Uterus (tissue), 4 donors: ENCODE measurements around the gene FBXO7. TPM values are rescaled to one million over a fixed set of nuclear protein-coding genes. Genes with fewer than 3 reads are reported as not detected.

Experiments used
- DNase-seq, 2 donors: peaks; one replicate each; pipeline ENCODE4 v3.0.0-alpha.2; 2019 to 2020
- H3K27ac ChIP-seq, 2 donors: fragments of 200-600 bp; sonication (generic); 1 replicate in 1 of 2; 2 replicates in 1 of 2; pipeline ENCODE4 v1.5.1; 2016 to 2018
- H3K27me3 ChIP-seq, 2 donors: fragments of 200-600 bp; sonication (generic); one replicate each; pipeline ENCODE4 v1.5.1; 2018 to 2019; ENCODE audit warnings: control low read depth in 1 of 2
- H3K36me3 ChIP-seq, 2 donors: fragments of 200-600 bp; sonication (generic); one replicate each; pipeline ENCODE4 v1.5.1; 2019; ENCODE audit warnings: control low read depth in 1 of 2
- H3K4me1 ChIP-seq, 2 donors: fragments of 200-600 bp; sonication (generic); one replicate each; pipeline ENCODE4 v1.5.1; 2018 to 2019; ENCODE audit warnings: control low read depth in 1 of 2
- H3K4me3 ChIP-seq, 2 donors: fragments of 200-600 bp; sonication (generic); 1 replicate in 1 of 2; 2 replicates in 1 of 2; pipeline ENCODE4 v1.5.1; 2018 to 2019; ENCODE audit warnings: mild to moderate bottlenecking in 1 of 2
- H3K9me3 ChIP-seq, 2 donors: fragments of 200-600 bp; sonication (generic); one replicate each; pipeline ENCODE4 v1.5.1; 2019; ENCODE audit warnings: control low read depth in 1 of 2
- CTCF ChIP-seq, 4 experiments: fragments of 200-600 bp in 2 of 4; fragments of 450-650 bp in 2 of 4; sonication (generic) in 2 of 4; IDR thresholded peaks; one replicate each; pipeline ENCODE4 v1.5.1; 2016 to 2019; ENCODE audit warnings: antibody characterized with exemption in 4 of 4, mild to moderate bottlenecking in 2 of 4, moderate library complexity in 1 of 4
- POLR2A ChIP-seq, 2 donors: fragments of 450-650 bp; IDR thresholded peaks; one replicate each; pipeline ENCODE4 v1.6.1; 2016; ENCODE audit warnings: antibody characterized with exemption in 2 of 2, mild to moderate bottlenecking in 1 of 2, moderate library complexity in 1 of 2
- intact Hi-C: fragments of 100-400 bp; cut with DNase I; formaldehyde crosslinking; loops from one replicate; pipeline ENCODE4 v1.15.1; 2023; ENCODE audit warnings: low total_unique reads
- total RNA-seq, 4 donors: library from RNA; depleted of rRNA in 3 of 4; stranded (reverse); fragments of >200 nt in 3 of 4; gene quantifications; one replicate each; pipeline versions ENCODE4 v1.1.0 to v1.2.4, GENCODE V29; 2014 to 2023
- donor health status: DM: yes; HTN: yes; CAD: no.

Gene FBXO7
- total RNA-seq, 4 donors from 2014 or later: 78.2 to 90.2 (median 80.0) TPM

- intact Hi-C loops: no loop called here
- TF ChIP-seq CTCF (IDR thresholded peaks at IDR 0.05): no peak
- TF ChIP-seq POLR2A (IDR thresholded peaks at IDR 0.05): no peak
- Histone ChIP-seq H3K4me3 (no peak overlapping the region), H3K9me3 (no peaks in the 10 kb centered on the region), H3K27ac (no peak overlapping the region), H3K36me3 (no peaks in the 10 kb centered on the region), H3K27me3 (no peaks in the 10 kb centered on the region), H3K4me1 (no peaks in the 10 kb centered on the region)
- no peak for DNase-seq
These were observed 25.1 kb downstream of the FBXO7 start for GRCh38 chr22:32499666-32500065.

- intact Hi-C loops: no loop called here
- Histone ChIP-seq H3K4me1 (no peaks in the 10 kb centered on the region), H3K4me3 (no peak overlapping the region), H3K9me3 (no peaks in the 10 kb centered on the region), H3K36me3 (no peaks in the 10 kb centered on the region), H3K27me3 (no peaks in the 10 kb centered on the region), H3K27ac (no peak overlapping the region)
- TF ChIP-seq POLR2A (IDR thresholded peaks at IDR 0.05) (no peak), CTCF (IDR thresholded peaks at IDR 0.05) (no peak)
- no peak for DNase-seq
These were observed 27.5 kb downstream of the FBXO7 start for GRCh38 chr22:32501836-32502752.

- Histone ChIP-seq H3K27me3 (no peaks in the 10 kb centered on the region), H3K9me3 (no peaks in the 10 kb centered on the region), H3K4me1 (no peaks in the 10 kb centered on the region), H3K27ac (no peak overlapping the region), H3K4me3 (no peak overlapping the region), H3K36me3 (no peaks in the 10 kb centered on the region)
- intact Hi-C loops: no loop called here
- TF ChIP-seq CTCF (IDR thresholded peaks at IDR 0.05) (no peak), POLR2A (IDR thresholded peaks at IDR 0.05) (no peak)
- DNase-seq: no peak
These were observed 34.4 kb downstream of the FBXO7 start for GRCh38 chr22:32509045-32509444.

GRCh38 chr22:32511274-32511673 lies 36.7 kb downstream of the FBXO7 start:
- Histone ChIP-seq H3K9me3 (no peaks in the 10 kb centered on the region), H3K27ac (no peak overlapping the region), H3K4me1 (no peaks in the 10 kb centered on the region), H3K36me3 (no peaks in the 10 kb centered on the region), H3K4me3 (no peak overlapping the region), H3K27me3 (no peaks in the 10 kb centered on the region)
- DNase-seq: no peak
- intact Hi-C loops: no loop called here
- TF ChIP-seq POLR2A (IDR thresholded peaks at IDR 0.05) (no peak), CTCF (IDR thresholded peaks at IDR 0.05) (no peak)

GRCh38 chr22:32511776-32512175 lies 37.2 kb downstream of the FBXO7 start:
- Histone ChIP-seq H3K27me3 (no peaks in the 10 kb centered on the region), H3K4me3 (no peak overlapping the region), H3K4me1 (no peaks in the 10 kb centered on the region), H3K9me3 (no peaks in the 10 kb centered on the region), H3K27ac (no peak overlapping the region), H3K36me3 (no peaks in the 10 kb centered on the region)
- intact Hi-C loops: no loop called here
- no peak for TF ChIP-seq POLR2A (IDR thresholded peaks at IDR 0.05)
- no peak for TF ChIP-seq CTCF (IDR thresholded peaks at IDR 0.05)
- DNase-seq: no peak
